OCI-M2 (cell line): ENCODE data around the gene TTLL5.

Experiments
- DNase-seq: peaks from one replicate; lab custom pipeline; 2025; ENCODE audit not compliant: unreplicated experiment; lab: John Stamatoyannopoulos, UW

TTLL5 gene

GRCh38 chr14:75794615-75795038, 133.6 kb downstream of the TTLL5 start:
- no peak for DNase-seq

- DNase-seq = no peak
Observed at GRCh38 chr14:75800792-75801191, 139.7 kb downstream of the TTLL5 start.

GRCh38 chr14:75802486-75802885, 141.4 kb downstream of the TTLL5 start:
- DNase-seq = no peak

- no peak for DNase-seq
Observed at GRCh38 chr14:75803765-75804164, 142.7 kb downstream of the TTLL5 start.

GRCh38 chr14:75804570-75805275, 143.7 kb downstream of the TTLL5 start:
- no peak for DNase-seq

GRCh38 chr14:75805646-75806045, 144.6 kb downstream of the TTLL5 start:
- DNase-seq = no peak

GRCh38 chr14:75806352-75806832, 145.3 kb downstream of the TTLL5 start:
- no peak for DNase-seq

GRCh38 chr14:75807667-75808360, 146.8 kb downstream of the TTLL5 start:
- DNase-seq = no peak

- no peak for DNase-seq
Observed at GRCh38 chr14:75811136-75811829, 150.2 kb downstream of the TTLL5 start.

- no peak for DNase-seq
Observed at GRCh38 chr14:75811872-75812499, 150.9 kb downstream of the TTLL5 start.

- no peak for DNase-seq
Observed at GRCh38 chr14:75812622-75813021, 151.6 kb downstream of the TTLL5 start.

GRCh38 chr14:75820761-75821160, 159.7 kb downstream of the TTLL5 start:
- no peak for DNase-seq

GRCh38 chr14:75821831-75822521, 160.9 kb downstream of the TTLL5 start:
- DNase-seq = no peak

- DNase-seq = no peak
Observed at GRCh38 chr14:75822522-75823141, 161.6 kb downstream of the TTLL5 start.

- DNase-seq = no peak
Observed at GRCh38 chr14:75823334-75823733, 162.3 kb downstream of the TTLL5 start.

GRCh38 chr14:75824318-75824717, 163.3 kb downstream of the TTLL5 start:
- DNase-seq = no peak

- no peak for DNase-seq
Observed at GRCh38 chr14:75825147-75825592, 164.1 kb downstream of the TTLL5 start.

- DNase-seq = no peak
Observed at GRCh38 chr14:75826599-75826998, 165.6 kb downstream of the TTLL5 start.

GRCh38 chr14:75827331-75827730, 166.3 kb downstream of the TTLL5 start:
- no peak for DNase-seq

- no peak for DNase-seq
Observed at GRCh38 chr14:75829316-75829715, 168.3 kb downstream of the TTLL5 start.
